Measurements from ENCODE around the gene FXYD3.

DNA sequence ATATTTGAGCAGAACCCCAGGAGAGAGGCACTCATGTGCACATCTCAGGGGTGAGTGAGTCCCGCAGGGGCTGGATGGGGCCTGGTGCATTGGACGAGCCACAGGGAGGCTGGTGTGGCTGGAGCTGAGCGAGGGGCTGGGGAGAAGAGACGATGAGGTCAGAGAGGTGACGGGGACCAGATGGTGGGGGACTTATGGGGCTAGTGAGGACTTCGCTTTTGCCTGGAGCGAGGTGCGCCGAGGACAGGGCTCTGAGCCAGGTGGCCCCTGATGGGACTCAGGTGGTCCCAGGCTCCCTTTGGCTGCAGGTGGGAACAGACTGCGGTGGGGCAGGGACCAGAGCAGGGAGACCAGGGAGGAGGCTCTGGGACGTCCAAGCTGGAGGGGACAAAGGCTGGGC is 6.9 kb upstream of the FXYD3 start:
- TF ChIP-seq, protein P1, sequence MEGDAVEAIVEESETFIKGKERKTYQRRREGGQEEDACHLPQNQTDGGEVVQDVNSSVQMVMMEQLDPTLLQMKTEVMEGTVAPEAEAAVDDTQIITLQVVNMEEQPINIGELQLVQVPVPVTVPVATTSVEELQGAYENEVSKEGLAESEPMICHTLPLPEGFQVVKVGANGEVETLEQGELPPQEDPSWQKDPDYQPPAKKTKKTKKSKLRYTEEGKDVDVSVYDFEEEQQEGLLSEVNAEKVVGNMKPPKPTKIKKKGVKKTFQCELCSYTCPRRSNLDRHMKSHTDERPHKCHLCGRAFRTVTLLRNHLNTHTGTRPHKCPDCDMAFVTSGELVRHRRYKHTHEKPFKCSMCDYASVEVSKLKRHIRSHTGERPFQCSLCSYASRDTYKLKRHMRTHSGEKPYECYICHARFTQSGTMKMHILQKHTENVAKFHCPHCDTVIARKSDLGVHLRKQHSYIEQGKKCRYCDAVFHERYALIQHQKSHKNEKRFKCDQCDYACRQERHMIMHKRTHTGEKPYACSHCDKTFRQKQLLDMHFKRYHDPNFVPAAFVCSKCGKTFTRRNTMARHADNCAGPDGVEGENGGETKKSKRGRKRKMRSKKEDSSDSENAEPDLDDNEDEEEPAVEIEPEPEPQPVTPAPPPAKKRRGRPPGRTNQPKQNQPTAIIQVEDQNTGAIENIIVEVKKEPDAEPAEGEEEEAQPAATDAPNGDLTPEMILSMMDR (IDR thresholded peaks at IDR 0.05): no peak
- no peak for TF ChIP-seq POLR2A (IDR thresholded peaks at IDR 0.05)
